Activated naive CD4-positive, alpha-beta T cell treated with Interleukin-2 at 50 U/mL for 16 hours (primary cell): ENCODE data around the gene ELAVL3.
"Not testable (repeated sequence)": the region's sequence is repeated elsewhere in the genome, so short reads cannot be mapped to it uniquely, and the experiment has no call there.

Experiments
- DNase-seq: peaks from one replicate; pipeline ENCODE4 v3.0.0-alpha.2; 2020

ELAVL3 gene

GRCh38 chr19:11486661-11487503, 6.0 kb upstream of the ELAVL3 start:
- no peak for DNase-seq

- DNase-seq, result no peak
Measured at GRCh38 chr19:11485245-11485837, 4.5 kb upstream of the ELAVL3 start.

GRCh38 chr19:11483366-11484111, 2.7 kb upstream of the ELAVL3 start:
- DNase-seq, result no peak

DNA sequence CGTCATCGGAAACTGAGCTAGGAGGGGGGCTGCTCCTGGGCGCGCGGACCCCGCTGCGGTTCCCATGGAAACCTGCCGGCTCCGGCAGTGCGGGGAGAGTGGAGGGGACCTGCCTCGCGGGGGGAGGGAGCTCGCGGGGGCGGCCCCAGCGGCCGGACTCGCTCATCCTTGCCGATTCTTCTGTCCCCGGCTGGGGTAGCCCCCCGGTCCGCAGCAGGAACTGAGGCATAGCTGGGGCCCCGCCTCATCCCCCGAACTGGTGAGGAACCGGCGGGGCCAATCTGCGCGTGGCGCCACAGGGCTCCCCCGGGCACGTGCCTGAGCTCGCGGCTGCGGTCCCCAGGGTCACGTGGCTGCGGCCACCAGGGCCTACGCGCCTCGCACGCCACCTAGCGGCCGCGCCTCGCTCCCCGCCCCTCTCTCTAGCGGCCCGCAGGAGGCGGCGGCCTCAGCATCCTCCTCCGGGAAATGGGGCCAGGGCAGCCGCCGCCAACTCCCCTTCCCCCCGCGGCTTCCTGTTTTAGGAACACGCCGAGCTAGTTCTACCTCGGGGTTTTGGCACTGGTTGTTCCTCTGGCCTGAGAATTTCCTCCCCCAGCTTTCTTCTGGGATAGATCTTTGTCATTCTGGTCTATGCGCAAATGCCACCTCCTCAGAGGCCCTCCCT, 1.7 kb upstream of the ELAVL3 start:
- DNase-seq, result peak; percentile 88

- peak; percentile 82 for DNase-seq
Measured at GRCh38 chr19:11481534-11482383, 913 bp upstream of the ELAVL3 start.

GRCh38 chr19:11479898-11480714, 740 bp downstream of the ELAVL3 start:
- DNase-seq, result no peak

- peak; percentile 22 for DNase-seq
Measured at GRCh38 chr19:11479090-11479897, 1.6 kb downstream of the ELAVL3 start.

DNA sequence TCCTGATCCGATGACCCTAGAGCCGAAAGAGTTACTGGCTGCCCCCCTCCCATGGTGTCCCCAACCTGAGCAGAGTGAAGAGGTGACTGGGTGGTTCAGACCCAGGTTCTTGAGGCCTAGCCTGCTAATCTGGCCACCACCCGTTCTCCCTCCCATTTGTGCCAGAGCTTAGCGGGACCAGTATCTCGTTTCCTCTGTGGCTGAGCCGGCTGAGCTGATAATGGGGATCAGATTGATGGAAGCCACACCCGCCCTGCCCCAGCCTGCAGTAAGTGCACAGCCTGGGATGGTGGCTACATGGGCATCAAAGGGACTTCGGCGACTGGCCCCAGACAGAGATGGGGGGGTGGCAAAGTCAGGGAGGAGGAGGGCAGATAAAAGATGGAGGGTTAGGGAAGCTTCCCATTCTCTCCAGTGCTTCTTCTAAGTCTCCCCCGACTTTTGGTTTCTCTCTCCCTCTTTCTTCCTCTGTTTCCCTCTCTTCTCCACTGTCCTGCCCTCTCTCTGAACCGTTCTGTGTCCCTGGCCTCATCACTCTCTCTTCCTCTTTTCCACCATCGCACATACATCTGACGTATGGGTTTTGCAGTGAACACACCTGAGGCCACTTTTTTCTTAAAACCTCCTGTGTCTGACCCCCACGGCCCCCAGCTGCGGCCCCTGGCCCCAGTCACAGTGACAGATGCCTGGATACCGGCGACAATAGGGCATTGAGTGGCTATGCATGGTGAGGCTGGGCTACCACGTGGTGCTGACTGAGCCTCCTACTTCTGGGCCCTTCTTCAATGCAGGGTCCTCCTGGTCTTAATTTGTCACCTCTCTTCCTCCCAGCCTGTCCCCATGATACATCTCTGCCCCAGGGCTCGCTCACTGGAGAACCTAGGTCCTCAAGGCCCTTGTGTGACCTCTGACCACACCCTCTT, 2.4 kb downstream of the ELAVL3 start:
- DNase-seq, result no peak

- DNase-seq, result no peak
Measured at GRCh38 chr19:11475861-11476260, 5.0 kb downstream of the ELAVL3 start.

- not testable (repeated sequence) for DNase-seq
Measured at GRCh38 chr19:11475343-11475742, 5.5 kb downstream of the ELAVL3 start.

GRCh38 chr19:11473725-11474124, 7.1 kb downstream of the ELAVL3 start:
- no peak for DNase-seq

DNA sequence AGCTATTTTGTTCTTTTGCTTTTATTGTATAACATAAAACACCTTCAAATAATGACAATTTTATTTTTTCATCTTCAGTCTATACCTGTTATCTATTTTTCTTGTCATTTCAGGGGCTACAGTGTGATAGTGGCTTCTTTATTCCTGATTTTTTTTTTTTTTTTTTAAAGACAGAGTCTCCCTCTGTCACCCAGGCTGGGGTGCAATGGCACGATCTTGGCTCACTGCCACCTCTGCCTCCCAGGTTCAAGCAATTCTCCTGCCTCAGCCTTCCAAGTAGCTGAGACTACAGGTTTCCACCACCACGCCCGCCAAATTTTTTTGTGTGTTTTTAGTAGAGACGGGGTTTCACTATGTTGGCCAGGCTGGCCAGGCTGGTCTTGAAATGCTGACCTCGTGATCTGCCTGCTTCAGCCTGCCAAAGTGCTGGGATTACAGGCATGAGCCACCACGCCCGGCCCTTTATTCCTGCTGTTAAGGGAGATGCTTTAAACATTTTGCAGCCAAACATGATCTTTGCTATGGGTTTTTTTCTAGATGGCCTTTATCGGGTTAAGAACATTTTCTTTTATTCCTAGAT, 12.5 kb downstream of the ELAVL3 start:
- not testable (repeated sequence) for DNase-seq

GRCh38 chr19:11465600-11465999, 15.2 kb downstream of the ELAVL3 start:
- DNase-seq, result no peak

DNA sequence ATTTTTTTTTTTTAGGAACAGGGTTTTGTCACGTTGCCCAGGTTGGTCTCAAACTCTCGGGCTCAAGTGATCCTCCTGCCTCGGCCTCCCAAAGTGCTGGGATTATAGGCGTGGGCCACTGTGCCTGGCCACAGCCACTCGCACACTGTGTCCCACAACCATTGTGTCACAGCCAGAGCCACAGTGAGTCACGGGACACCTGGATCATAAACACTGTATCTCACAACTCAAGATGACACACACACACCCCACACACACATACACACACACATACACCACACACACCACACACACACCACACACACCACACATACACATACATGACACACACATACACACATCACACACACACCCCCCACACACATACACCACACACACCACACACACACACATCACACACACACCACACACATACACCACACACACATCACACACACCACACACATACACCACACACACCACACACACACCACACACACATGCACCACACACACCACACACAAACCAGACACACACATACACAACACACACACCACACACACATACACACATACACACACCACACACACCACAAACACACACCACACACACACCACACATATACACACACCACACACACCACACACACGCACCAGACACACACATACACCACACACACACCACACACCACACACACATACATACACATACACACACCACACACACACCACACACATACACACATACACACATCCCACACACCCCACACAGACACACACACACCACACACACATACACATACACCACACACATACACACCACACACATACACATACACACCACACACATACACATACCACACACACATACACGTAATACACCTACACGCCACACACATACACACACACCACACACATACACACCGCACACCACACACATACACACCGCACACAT, 16.2 kb downstream of the ELAVL3 start:
- no peak for DNase-seq

- peak; percentile 13 for DNase-seq
Measured at GRCh38 chr19:11463391-11463790, 17.5 kb downstream of the ELAVL3 start.

DNA sequence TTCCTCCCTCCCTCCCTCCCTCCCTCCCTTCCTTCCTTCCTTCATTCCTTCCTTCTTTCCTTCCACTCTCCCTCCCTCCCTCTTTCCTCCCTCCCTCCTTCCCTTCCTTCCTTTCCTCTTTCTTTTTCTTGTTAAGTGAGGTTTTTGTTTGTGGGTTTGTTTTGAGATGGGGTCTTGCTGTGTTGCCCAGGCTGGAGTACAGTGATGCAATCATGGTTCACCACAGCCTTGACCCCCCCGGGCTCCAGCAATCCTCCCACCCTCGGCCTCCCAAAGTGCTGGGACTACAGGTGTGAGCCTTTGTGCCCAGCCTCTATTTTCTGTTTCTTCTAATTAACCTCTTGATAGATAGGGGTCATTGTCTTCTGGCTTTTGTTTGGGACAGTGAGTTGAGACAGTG, 19.4 kb downstream of the ELAVL3 start:
- DNase-seq, result no peak

- peak; percentile 7 for DNase-seq
Measured at GRCh38 chr19:11460207-11460606, 20.6 kb downstream of the ELAVL3 start.

DNA sequence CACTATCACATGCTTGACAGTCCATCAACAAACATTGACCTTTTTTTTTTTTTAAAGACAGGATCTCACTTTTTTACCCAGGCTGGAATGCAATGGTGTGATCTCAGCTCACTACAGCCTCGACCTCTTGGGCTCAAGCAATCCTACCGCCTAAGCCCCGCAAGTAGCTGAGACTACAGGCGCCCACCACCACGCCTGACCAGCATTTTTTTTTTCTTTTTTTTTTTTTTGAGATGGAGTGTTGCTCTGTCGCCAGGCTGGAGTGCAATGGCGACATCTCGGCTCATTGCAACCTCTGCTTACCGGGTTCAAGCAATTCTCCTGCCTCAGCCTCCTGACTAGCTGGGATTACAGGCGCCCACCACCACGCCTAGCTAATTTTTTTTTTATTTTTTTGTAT, 21.9 kb downstream of the ELAVL3 start:
- DNase-seq, result not testable (repeated sequence)
